Kidney glomerular epithelial cell (primary cell): ENCODE measurements around the gene FMOD.
A peak's percentile ranks its signal among the peaks of the same experiment; 100 is the strongest.

Experiments
- DNase-seq: peaks from one replicate; lab custom pipeline; 2025; lab: John Stamatoyannopoulos, UW

Gene FMOD

DNA sequence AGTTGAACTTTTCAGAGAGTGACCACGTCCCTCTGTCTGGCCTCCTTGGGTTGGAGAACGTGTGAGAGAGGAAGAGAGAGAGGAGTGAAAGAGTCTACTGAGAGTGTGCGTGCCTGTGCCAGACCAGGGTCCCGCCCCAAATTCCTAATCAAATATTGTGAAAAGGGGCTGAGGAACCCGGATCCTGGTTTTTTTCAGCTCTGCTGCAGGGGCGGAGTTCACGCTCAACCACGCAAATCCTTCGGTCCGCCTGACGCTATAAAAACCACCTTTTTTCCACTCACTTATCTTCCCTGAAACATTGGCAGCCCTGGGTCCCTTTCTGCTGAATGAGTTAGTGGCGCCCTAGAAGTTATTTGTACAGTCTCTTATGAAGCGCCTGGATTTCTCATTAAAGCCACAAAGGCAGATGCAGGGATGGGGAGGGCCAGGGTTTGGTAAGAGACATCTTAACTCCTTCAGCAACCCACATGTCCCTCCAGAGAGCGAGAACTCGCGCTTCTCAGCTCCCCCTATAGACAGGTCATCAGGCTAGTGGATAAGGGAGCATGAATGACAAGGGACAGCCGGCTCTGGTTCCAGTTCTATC lies at the start of gene FMOD:
Gene FMOD, minus strand, starts transcription at position 86 of the 589 bp plus-strand sequence. CDS start 2,852 bp downstream, outside the sequence.
- no peak for DNase-seq

DNA sequence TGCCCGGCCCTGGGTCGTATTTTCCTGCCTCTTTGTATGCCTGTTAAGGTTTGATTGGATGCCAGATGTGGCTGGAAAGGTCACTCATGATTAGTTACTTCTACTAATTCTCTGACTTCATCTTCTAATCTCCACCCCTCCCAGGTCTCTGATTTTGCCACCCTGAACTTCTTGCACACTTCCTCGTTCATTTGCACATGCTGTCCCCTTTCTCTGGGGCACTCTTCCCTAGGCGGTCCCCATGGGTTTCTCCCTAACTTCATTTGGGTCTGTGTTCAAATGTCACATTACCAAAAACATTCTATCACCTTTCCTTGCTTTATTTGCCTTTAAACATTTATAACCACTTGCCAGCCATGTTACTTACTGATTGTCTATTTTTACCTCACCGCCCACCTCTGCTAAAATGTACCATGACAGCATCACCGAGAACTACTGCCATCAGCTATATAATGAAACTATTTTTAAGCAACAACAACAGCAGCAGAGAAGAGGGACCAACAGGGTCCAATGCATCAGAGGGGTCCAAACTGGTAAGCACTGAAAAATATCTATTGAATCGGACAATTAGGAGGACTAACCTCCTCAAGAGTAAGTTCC lies 45.8 kb upstream of the FMOD start:
- no peak for DNase-seq

DNA sequence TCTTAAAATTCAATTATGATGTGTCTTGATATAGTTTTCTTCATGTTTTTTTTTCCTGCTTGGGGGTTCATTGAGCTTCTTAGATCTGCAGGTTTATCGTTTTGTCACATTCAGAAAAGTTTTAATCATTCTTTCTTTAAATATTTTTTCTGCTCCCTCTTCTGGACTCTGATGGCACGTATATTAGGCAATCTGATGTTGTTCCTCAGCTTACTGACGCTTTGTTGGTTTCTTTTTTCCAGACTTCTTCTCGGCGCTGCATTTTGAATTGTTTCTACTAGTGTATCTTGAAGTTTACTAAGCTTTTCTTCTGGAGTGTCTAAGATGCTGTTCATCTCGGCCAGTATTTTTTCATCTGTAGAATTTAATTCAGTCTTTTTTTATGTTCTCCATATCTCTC lies 44.8 kb upstream of the FMOD start:
- DNase-seq, result no peak

DNA sequence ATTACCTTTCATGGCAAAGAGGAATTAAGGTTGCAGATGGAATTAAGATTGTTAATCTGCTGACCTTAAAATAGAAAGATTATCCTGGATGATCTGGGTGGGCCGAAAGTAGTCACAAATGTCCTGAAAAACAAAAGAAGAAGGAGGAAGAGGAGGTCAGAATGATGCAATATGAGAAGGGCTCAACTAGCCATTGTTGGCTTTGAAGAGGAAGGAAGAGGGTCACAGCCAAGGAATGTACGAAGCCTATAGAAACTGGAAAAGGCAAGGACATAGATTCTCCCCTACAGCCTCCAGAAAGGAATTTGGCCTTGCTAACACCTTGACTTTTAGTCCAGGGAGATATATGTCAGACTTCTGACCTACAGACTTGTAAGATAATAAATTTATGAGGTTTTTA lies 39.4 kb upstream of the FMOD start:
- no peak for DNase-seq

DNA sequence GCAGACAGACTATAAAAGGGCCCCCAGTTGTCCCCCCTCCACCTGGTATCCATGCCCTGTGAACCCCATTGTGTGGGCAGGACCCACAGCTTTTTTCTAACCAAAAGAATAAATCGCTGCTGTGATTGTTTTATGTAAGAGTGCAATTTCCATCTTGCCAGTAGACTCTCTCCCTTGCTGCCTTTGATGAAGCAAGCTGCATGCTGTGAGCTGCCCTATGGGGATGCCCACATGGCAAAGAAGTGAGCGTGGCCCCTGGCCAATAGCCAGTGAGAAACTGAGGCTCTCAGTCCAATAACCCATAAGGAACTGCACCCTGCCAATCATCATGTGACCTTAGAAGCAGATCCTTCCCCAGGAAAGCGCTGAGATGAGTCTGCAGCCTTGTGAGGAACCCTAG lies 37.8 kb upstream of the FMOD start:
- no peak for DNase-seq

DNA sequence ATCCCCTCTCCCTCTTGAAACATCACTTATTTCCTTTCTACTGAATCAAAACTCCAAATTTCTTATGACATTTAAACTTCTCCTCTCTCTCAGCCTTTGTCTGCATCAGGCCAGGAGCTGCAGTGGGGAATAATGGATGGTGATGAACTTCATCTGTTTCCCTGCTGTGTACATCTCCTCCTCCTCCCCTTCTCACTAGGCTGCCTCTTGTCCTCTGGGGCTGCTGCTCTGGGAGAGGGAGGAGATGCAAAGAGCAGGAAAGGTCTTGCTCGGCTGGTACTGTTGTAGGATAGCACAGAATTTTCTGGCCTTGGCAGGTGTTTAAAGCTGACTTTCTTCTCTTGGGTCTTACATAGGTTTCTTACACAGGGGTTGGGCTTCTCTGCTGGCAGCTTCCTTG lies 31.1 kb upstream of the FMOD start:
- DNase-seq, result no peak

DNA sequence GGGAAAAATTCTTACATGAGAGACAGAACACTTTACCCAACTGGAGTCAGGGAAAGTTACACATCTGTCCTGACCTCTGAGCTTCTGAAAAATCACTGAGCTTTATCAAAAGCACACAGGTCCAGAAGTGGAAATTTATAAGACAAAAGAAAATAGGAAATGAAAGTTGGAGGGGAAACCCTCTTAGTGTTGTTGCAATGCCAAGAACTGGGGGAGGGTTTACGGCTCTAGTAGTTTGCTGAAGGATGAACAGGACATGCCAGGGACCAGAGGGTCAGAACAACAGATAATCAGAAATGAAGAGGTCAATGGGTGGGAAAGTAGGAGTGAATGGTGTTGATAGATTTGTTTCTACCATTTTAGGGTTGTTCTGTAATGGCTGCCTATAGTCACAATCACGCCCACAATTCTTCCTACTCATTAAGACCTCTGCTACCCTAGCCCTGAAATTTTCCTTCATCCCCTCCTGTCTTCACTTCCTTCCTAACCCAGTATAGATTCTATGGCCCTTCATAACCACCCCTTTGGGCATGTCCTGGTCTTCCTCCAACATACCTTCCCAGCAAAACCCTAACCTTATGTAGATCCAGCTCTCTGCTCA lies 30.3 kb upstream of the FMOD start:
- DNase-seq, result no peak

DNA sequence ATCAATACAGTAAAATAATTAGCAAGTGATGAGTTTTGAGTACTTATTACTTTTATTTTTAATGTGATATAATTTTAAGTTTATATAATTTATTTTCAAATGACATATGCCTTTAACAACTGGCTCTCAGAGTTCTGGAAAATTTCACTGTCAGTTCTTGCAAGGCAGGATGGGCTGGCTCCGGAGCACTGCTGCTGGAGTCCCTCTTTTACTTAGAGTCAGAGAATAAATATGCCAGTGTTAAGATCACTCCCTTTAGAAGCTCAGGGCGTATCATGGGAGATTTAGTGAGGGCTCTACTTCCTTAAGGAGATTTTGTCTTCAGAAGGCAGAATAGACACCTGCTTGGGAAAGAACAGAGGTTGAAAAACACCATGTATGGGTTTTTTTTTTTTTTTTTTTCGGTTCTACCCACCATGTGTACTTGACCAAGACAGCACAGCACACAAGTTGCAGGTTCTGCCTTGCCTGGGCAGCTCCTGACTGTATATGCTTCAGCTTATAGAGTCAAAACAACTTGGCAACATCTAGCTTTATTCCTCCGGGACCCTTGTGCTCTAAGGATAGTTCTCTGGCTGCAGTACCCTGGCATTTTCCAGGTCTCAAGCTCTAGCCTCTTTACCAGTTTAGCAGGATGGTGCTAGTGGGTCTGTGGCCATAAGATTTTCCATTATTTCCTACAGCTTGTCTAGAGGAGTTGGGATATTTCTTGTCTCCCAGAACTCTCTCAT lies 29.7 kb upstream of the FMOD start:
- no peak for DNase-seq

DNA sequence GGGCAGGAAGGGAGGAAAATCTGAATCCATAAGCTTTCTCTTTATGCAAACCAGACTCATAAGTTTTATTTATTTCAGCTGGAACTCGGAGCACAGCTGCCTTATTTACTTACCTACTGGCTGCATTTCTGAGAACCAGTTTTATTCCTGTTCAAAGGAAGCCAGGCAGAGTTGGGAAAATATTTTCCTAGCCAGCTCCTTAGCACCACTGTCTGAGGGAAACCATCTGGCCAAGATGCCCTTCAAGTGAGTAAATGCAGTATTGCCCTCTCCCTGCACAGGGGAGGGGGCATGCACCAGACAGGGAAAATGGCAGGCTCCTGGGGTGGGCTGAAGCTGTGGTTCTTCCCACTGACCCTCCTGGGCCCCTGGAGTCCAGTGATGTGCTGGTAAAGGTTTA lies 28.9 kb upstream of the FMOD start:
- DNase-seq, result no peak

DNA sequence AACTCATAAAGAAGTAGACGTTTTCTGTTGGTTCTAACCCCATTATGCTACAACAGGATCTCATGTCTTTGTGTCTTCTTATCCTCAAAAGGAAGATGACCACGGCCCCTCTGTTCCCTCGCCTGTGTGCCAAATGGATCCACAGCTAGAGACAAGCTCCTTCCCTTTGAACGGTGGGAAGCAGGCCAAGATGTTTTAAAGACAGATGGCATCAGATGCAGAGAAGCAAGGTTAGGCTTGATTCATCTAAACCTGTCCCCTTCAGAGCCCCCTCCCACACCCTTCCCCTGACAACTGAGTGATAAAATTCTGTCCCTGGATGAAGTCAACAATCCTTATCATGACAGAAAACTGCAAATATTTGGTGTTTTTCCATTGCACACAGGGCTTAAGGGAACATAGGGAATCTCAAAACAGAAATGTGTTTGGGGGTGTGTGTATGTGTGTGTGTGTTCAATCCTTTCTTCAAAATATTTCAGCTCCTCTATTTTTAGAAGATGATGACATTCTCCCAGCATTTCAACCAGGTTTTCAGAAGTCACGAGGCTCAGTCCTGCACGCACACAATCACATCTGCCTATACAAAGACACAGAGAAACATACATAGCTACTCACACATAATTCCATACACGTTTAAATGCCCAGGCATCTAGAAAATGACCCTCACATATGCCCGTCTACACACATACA lies 27.8 kb upstream of the FMOD start:
- DNase-seq, result no peak

DNA sequence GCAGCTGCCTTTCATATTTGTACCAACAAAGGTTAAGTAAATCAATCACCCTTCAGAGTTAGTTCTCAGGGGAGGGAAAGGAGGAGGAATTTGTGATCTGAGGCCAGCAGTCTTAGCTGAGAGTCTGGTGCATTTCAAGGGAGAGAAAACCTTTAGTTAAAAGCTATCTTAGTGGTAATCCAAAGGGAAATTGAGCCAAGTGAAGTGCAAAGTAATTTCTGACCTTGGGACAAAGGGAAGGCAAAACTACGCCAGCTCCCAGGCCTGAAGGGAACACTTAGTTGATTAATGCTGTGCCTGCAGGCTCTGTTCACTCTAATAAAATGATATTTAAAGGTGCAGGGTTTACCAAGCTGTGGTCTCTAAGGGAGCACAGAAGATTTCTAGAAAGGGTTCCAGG lies 23.1 kb upstream of the FMOD start:
- DNase-seq, result no peak

DNA sequence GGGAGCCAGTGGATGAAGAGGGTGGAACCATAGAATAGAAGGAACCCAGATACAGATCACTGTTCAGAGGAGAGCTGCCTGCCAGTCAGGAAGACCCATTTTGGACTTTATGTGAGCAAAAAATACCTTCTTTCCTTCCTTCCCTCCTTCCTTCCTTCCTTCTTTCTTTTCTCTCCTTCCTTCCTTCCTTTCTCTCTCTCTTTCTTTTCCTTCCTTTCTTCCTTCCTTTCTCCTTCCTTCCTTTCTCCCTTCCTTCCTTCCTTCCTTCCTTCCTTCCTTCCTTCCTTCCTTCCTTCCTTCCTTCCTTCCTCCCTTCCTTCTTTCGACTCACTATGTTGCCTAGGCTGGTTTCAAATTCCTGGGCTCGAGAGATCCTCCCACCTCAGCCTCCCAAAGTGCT lies 22.1 kb upstream of the FMOD start:
- DNase-seq, result no peak

DNA sequence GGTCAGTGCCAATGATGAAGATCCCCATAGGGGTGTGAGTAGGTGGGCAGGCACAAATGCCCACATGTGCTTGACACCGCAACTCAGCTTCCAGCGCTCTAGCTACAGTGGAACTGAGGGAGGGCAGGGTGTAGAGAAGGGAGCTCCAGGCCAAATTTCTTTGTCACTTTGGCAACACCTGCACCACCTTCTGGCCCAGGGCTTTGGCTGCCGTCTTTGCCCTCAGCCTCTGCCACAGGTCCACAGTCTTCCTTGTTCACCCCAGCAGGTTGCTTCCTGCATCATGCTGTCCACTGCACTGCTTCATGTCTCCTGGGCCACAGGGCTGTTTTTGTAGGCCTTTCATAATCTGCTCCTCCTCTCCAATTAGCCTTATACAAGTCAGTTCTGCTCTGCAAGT lies 20.4 kb upstream of the FMOD start:
- no peak for DNase-seq

DNA sequence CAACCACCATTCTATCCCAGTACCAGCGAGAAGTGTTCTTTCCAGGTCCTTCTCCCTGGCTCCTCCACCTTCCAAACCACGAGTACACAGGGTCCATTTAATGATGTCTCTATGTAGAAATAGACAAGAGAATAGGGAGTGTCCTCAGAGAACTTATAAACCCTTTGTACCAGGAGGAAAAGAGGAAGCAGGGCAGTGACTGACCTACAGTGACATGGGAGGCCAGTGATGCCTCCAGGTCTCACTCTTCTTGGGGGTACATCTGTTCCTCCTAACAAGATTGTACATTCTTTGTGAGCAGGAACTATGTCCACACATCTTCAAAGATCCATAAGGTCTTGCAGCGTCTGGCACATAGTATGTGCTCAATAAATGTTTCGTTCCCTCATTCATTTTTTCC lies 18.7 kb upstream of the FMOD start:
- no peak for DNase-seq

DNA sequence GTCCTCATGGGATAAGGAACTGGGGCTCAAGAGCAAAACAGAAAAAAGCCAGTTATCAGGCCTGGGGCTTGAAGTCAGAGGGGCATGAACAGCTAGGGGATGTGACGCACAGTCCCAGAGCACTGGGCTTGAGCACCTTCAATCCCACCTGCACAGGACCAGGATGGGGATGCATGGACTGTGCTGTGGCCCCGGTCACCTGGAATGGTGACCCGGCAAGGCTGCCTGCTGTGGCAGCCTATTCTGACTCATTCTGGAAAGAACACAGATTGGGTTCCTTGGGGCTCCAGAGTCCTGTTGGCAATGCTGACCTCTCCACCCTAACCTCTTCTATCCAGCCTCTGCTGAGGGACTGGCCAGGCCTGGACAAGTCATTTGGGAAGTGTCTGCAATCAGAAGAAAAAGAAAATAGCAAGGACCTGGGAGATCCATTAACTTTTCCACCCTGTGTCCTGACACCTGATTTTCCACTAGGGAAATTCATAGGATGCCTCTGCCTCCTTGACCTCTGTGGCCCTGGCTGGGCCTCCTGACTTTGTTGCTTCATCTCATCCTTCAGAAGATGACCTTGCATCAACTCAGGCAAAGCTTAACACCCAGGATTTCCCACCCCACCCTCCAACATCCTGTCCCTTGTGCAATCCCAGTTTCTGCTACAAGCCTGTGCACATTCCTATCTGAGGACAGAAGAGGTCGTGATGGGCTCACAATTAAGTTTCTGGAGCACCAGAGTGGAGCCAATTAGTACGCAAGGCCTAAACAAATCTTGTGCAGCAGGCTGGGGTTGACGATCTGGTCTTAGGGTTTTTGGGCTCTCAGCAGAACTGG lies 17.9 kb upstream of the FMOD start:
- DNase-seq, result no peak

DNA sequence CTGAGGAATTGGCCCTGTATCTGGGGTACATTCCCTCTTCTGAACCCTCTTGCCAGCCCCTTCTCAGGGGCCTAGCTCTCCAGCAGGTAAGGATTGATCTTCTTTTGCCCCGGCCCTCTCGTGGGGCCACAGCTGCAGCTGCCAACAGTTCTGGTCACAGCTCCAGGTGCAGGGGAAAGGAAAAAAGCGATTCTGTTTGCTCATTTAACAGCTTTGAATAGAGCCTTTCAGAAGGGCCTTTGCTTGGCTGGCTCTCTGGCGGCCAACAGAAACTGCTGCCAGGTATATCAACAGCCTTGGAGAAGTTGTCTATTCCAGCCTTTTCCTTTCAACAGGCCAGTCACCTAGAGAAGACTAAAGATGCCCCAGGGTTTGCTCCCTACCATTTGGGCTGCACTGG lies 16.1 kb upstream of the FMOD start:
- DNase-seq, result no peak

DNA sequence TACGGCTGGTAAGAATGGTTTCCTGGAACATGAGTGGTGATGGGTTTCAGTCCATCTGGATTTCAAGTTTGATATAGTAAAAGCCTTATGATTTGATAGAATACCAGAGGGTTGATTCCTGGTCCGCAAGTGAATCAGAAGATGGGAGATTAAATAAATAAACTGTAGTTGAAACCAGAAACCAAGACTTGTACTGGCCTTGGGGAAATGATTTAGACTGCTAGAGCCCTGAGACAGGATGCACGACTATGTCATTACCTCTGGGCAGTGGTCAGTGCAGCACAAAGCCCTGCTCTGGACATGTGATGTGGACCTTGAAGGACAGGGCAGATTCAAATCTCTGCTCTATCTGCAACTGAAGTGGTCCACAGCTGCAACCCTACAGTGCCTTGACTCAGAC lies 15.6 kb upstream of the FMOD start:
- DNase-seq, result no peak

DNA sequence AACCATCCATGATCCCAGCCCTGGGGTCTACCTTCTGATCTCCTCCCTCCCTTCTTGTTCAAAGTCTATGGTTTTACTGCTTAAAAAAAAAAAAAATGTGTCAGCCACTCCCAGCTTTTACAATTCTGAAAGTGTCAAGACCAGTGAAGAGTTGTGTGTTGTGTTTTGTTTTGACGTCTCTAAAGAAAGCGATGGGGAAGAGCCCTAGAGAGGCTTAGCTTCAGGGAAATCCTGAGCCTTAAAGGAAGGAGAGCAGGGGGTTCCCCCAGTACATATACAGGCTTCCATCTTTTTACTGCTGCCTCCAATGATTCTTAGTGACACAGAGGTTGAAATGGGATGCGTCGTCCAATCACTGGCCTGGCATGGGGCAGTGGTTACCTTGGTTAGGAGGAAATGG lies 13.9 kb upstream of the FMOD start:
- no peak for DNase-seq

DNA sequence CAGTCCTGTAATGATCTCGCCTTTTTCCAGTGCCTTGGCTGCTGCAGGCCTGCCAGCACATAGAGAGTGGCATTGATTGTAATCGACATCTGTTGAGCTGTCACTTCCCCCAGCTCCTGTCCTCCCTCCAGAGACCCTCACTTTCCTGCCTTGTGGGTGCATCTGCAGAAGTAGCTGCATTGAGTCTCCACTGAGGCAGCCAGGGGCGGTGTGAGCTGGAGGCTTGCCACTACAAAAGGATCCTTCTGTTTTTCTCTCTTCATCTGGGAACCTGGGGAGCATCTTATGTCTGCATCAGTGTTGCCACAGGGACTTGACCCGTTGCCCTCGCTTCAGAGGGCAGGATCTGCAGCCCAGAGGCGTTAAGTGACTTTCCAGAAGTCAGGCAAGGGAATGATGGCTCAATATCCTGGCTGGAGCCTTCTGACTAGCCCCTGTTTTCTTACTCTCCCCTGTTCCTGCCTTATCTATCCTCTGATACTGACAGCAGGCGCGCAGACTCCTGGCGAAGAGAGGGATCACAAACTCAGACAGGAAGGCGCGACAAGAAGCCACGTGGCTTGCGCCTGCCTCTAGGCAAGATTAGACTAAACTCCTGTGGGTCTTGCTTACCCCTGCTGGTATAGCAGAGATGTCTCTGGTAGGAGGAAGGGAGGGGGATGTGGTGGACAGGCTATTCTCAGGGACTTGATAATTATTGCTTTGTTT lies 13.3 kb upstream of the FMOD start:
- no peak for DNase-seq

DNA sequence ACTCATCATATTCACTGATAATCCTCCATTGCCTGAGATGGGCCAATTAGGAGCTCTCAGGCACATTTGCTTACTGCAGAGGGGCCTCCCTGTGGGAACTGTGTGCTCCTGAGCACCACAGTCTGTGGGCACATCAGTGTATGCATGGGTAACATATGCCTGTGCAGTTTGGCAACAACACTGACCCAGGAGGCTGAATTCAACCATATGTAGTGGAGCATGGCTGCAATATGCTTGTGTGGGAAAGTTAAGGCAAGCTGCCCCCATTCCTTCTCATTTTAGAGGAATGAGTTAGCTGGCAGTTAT lies 11.8 kb upstream of the FMOD start:
- no peak for DNase-seq

DNA sequence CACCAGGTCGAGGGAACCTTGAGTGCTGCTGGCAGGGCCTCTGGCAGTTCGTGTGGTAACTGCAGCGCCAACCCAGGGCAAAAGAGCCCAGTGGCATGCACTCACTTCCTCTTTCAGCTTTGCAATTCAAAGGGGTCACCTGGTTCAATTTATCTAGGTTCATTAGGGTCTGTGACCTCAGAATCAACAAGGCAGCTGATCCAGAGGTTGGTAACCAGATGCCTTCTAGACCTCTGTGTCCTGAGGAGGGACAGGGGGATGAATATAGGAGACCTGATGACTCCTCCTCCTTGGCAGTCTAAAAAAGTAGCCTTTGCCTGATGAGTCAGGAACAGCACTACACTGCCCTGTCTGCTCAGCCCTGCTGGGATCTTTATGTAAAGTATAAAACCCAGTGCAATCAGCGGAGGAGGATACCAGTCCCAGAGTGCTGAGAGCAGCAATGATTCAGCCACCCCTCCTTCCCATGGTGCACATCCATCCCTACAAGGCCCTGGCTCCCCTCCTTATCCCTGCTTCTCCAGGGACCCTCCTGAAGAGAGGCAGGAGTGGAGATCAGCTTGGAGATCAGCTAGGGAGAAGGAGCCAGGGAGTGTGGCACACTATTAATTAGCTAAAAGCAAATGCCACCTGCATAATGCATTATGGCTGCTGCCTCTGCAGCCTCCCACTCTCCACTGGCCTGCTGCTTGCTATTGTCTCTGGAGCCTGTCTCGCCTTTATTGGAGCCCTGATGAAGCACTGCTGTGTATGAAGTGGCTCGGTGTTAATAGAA lies 11.2 kb upstream of the FMOD start:
- peak; percentile 18 for DNase-seq
